Trophoblast cell (in vitro differentiated cells and primary cell): ENCODE measurements around the gene SMC3.

Experiments
- DNase-seq, 2 donors: peaks; one replicate each; pipeline ENCODE4 v3.0.0-alpha.2; 2016
- H2AFZ ChIP-seq: 2 replicates; pipeline ENCODE4 v1.6.1; 2013; ENCODE audit warnings: low read length, moderate library complexity, mild to moderate bottlenecking; ENCODE audit not compliant: insufficient read depth, poor library complexity
- H2AK5ac ChIP-seq: 2 replicates; pipeline ENCODE4 v1.6.1; 2013; ENCODE audit warnings: mild to moderate bottlenecking, low read length
- H2BK120ac ChIP-seq: 2 replicates; pipeline ENCODE4 v1.6.1; 2013; ENCODE audit warnings: low read length, mild to moderate bottlenecking, moderate library complexity; ENCODE audit not compliant: insufficient read depth, poor library complexity
- H2BK12ac ChIP-seq: 2 replicates; pipeline ENCODE4 v1.6.1; 2013; ENCODE audit warnings: mild to moderate bottlenecking, low read length, moderate library complexity
- H2BK5ac ChIP-seq: 2 replicates; pipeline ENCODE4 v1.6.1; 2013; ENCODE audit warnings: low read length, low read depth, moderate library complexity, mild to moderate bottlenecking; ENCODE audit not compliant: poor library complexity
- H3K14ac ChIP-seq: 2 replicates; pipeline ENCODE4 v1.6.1; 2013; ENCODE audit warnings: mild to moderate bottlenecking, low read length
- H3K18ac ChIP-seq: 2 replicates; pipeline ENCODE4 v1.6.1; 2013; ENCODE audit warnings: mild to moderate bottlenecking, low read length
- H3K23ac ChIP-seq: 2 replicates; pipeline ENCODE4 v1.6.1; 2013; ENCODE audit warnings: low read length
- H3K27ac ChIP-seq: 2 replicates; pipeline ENCODE4 v1.5.1; 2013; ENCODE audit warnings: low read depth, mild to moderate bottlenecking, inconsistent platforms, low read length, moderate library complexity
- H3K27me3 ChIP-seq: 2 replicates; pipeline ENCODE4 v1.6.1; 2013; ENCODE audit warnings: inconsistent platforms, mild to moderate bottlenecking, low read length, moderate library complexity; ENCODE audit not compliant: insufficient read depth
- H3K36me3 ChIP-seq, 2 experiments: 1 replicate in 1 of 2; 2 replicates in 1 of 2; pipeline ENCODE4 v1.6.1; 2013; ENCODE audit warnings: low read length in 2 of 2, mild to moderate bottlenecking in 2 of 2, moderate library complexity in 1 of 2; ENCODE audit not compliant: insufficient read depth in 2 of 2, control insufficient read depth in 1 of 2
- H3K4ac ChIP-seq: 2 replicates; pipeline ENCODE4 v1.6.1; 2013; ENCODE audit warnings: low read depth, mild to moderate bottlenecking, low read length, moderate library complexity
- H3K4me1 ChIP-seq, 2 experiments: 1 replicate in 1 of 2; 2 replicates in 1 of 2; pipeline ENCODE4 v1.6.1; 2013; ENCODE audit warnings: low read length in 2 of 2, mild to moderate bottlenecking in 2 of 2, moderate library complexity in 1 of 2; ENCODE audit not compliant: insufficient read depth in 2 of 2, control insufficient read depth in 1 of 2
- H3K4me2 ChIP-seq: 2 replicates; pipeline ENCODE4 v1.6.1; 2013; ENCODE audit warnings: inconsistent platforms, mild to moderate bottlenecking, low read length, moderate library complexity
- H3K4me3 ChIP-seq: 2 replicates; pipeline ENCODE4 v1.5.1; 2013; ENCODE audit warnings: mild to moderate bottlenecking, low read depth, low read length, inconsistent platforms
- H3K79me1 ChIP-seq: one replicate; pipeline ENCODE4 v1.6.1; 2013; ENCODE audit warnings: low read length
- H3K79me2 ChIP-seq: 2 replicates; pipeline ENCODE4 v1.6.1; 2013; ENCODE audit warnings: low read length, mild to moderate bottlenecking; ENCODE audit not compliant: control insufficient read depth, insufficient read depth, poor library complexity
- H3K9ac ChIP-seq: 2 replicates; pipeline ENCODE4 v1.6.1; 2013; ENCODE audit warnings: mild to moderate bottlenecking, low read length
- H3K9me3 ChIP-seq: 2 replicates; pipeline ENCODE4 v1.6.1; 2013; ENCODE audit warnings: low read depth, mild to moderate bottlenecking, control low read depth, inconsistent platforms, low read length; ENCODE audit not compliant: insufficient read depth
- H4K12ac ChIP-seq: 2 replicates; pipeline ENCODE4 v1.6.1; 2013; ENCODE audit warnings: low read depth, mild to moderate bottlenecking, low read length, moderate library complexity
- H4K8ac ChIP-seq: 2 replicates; pipeline ENCODE4 v1.6.1; 2013; ENCODE audit warnings: low read depth, mild to moderate bottlenecking, low read length, moderate library complexity
- H4K91ac ChIP-seq: one replicate; pipeline ENCODE4 v1.6.1; 2013; ENCODE audit warnings: low read depth, mild to moderate bottlenecking, low read length, moderate library complexity
- WGBS: extraction: QIAGEN DNeasy Blood & Tissue Kit; methylation state at CpG from one replicate; pipeline ENCODE4 v1.1.7; 2013; ENCODE audit warnings: missing lambda C conversion rate; ENCODE audit not compliant: insufficient read length, insufficient coverage; ENCODE audit errors: extremely low coverage; 5-methylcytosine and 5-hydroxymethylcytosine counted together

Gene SMC3

GRCh38 chr10:110613341-110613995 lies 46.0 kb downstream of the SMC3 start:
- Histone ChIP-seq H4K91ac (no peak overlapping the region), H2BK12ac (no peak overlapping the region), H3K36me3 (no peaks in the 10 kb centered on the region), H2AFZ (no peak overlapping the region), H3K27ac (no peak overlapping the region), H3K4ac (no peak overlapping the region), H2AK5ac (no peak overlapping the region), H3K14ac (no peak overlapping the region), H3K4me3 (no peak overlapping the region), H2BK120ac (no peak overlapping the region), H3K27me3 (no peaks in the 10 kb centered on the region), H4K8ac (no peak overlapping the region), H3K18ac (no peak overlapping the region), H3K79me2 (no peaks in the 10 kb centered on the region), H3K79me1 (no peaks in the 10 kb centered on the region), H2BK5ac (no peak overlapping the region), H3K23ac (no peak overlapping the region), H3K4me2 (no peak overlapping the region), H3K9ac (no peak overlapping the region), H3K9me3 (no peaks in the 10 kb centered on the region), H4K12ac (no peak overlapping the region), H3K4me1 (peaks cover 0 to 1% of the 10 kb centered on the region in 2 experiments)
- WGBS = no CpG with 5 or more reads among the region's 8 CpGs
- no peak for DNase-seq

GRCh38 chr10:110613996-110614495 lies 46.6 kb downstream of the SMC3 start:
- no peak overlapping the region for H3K4me3 ChIP-seq
- no peak overlapping the region for H3K14ac ChIP-seq
- H3K4ac ChIP-seq = no peak overlapping the region
- no peak overlapping the region for H4K12ac ChIP-seq
- H3K9ac ChIP-seq = no peak overlapping the region
- no peak overlapping the region for H2AK5ac ChIP-seq
- no peak overlapping the region for H2BK12ac ChIP-seq
- no peak overlapping the region for H3K23ac ChIP-seq
- no peaks in the 10 kb centered on the region for H3K79me2 ChIP-seq
- no peak overlapping the region for H2BK120ac ChIP-seq
- H2AFZ ChIP-seq = no peak overlapping the region
- no peak overlapping the region for H3K27ac ChIP-seq
- peaks cover 0 to 1% of the 10 kb centered on the region in 2 experiments for H3K4me1 ChIP-seq
- no peak for DNase-seq
- no peaks in the 10 kb centered on the region for H3K27me3 ChIP-seq
- no peaks in the 10 kb centered on the region for H3K36me3 ChIP-seq
- H3K4me2 ChIP-seq = no peak overlapping the region
- no peaks in the 10 kb centered on the region for H3K79me1 ChIP-seq
- H3K9me3 ChIP-seq = no peaks in the 10 kb centered on the region
- no CpG with 5 or more reads among the region's 9 CpGs for WGBS
- H3K18ac ChIP-seq = no peak overlapping the region
- H2BK5ac ChIP-seq = no peak overlapping the region
- H4K8ac ChIP-seq = no peak overlapping the region
- H4K91ac ChIP-seq = no peak overlapping the region

GRCh38 chr10:110615057-110615747 lies 47.7 kb downstream of the SMC3 start:
- no peak overlapping the region for H4K91ac ChIP-seq
- no peak overlapping the region for H3K9ac ChIP-seq
- no peak overlapping the region for H4K8ac ChIP-seq
- no peak overlapping the region for H2BK120ac ChIP-seq
- H2BK5ac ChIP-seq = no peak overlapping the region
- peaks cover 0 to 1% of the 10 kb centered on the region in 2 experiments for H3K4me1 ChIP-seq
- H3K4ac ChIP-seq = no peak overlapping the region
- no peaks in the 10 kb centered on the region for H3K79me1 ChIP-seq
- no peak overlapping the region for H3K14ac ChIP-seq
- no peaks in the 10 kb centered on the region for H3K36me3 ChIP-seq
- H3K27ac ChIP-seq = no peak overlapping the region
- H4K12ac ChIP-seq = no peak overlapping the region
- H3K23ac ChIP-seq = no peak overlapping the region
- no peak overlapping the region for H3K4me3 ChIP-seq
- no peak overlapping the region for H3K18ac ChIP-seq
- H3K4me2 ChIP-seq = no peak overlapping the region
- DNase-seq = no peak
- H2AFZ ChIP-seq = no peak overlapping the region
- H3K79me2 ChIP-seq = no peaks in the 10 kb centered on the region
- H2AK5ac ChIP-seq = no peak overlapping the region
- H2BK12ac ChIP-seq = no peak overlapping the region
- no CpG with 5 or more reads among the region's 2 CpGs for WGBS
- no peaks in the 10 kb centered on the region for H3K27me3 ChIP-seq
- H3K9me3 ChIP-seq = no peaks in the 10 kb centered on the region

DNA sequence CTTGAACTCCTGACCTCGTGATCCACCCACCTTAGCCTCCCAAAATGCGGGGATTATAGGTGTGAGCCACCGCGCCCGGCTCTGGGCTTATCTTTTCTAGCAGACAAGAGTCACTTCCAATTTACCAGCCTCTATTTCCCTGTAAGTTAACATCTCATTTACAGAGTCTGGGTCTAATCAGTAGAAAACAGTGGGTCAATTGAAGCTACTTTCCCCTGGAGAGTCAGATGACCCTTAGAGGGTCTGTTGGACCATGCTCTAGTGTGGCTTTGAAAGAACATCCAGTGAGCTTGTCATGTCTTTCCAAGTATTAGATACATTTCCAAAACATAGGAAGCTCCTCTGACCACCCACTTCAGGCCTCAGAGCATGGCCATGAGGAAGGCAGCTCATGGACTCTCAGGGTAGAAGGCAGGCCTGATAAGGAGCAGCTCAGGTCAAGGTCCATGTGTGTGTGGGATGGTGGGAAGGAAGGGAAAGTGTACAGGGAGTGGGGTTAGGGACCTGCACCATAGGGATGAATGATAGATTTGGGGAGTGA lies 49.1 kb downstream of the SMC3 start:
- Histone ChIP-seq H3K9me3 (no peaks in the 10 kb centered on the region), H4K12ac (no peak overlapping the region), H3K4ac (no peak overlapping the region), H4K91ac (no peak overlapping the region), H3K14ac (no peak overlapping the region), H2BK120ac (no peak overlapping the region), H3K79me2 (no peaks in the 10 kb centered on the region), H2AFZ (no peak overlapping the region), H3K36me3 (no peaks in the 10 kb centered on the region), H2AK5ac (no peak overlapping the region), H3K4me2 (no peak overlapping the region), H3K27me3 (no peaks in the 10 kb centered on the region), H4K8ac (no peak overlapping the region), H3K4me3 (no peak overlapping the region), H2BK5ac (no peak overlapping the region), H3K4me1 (no peaks in the 10 kb centered on the region), H2BK12ac (no peak overlapping the region), H3K9ac (no peak overlapping the region), H3K18ac (no peak overlapping the region), H3K27ac (no peak overlapping the region), H3K79me1 (no peaks in the 10 kb centered on the region), H3K23ac (no peak overlapping the region)
- DNase-seq = no peak
- WGBS = no CpG with 5 or more reads among the region's 5 CpGs
